ENCODE results near the gene CIC. TPM values are rescaled to one million over a fixed set of nuclear protein-coding genes. Genes with fewer than 3 reads are reported as not detected.
A peak's percentile ranks its signal among the peaks of the same experiment; 100 is the strongest.

The CIC gene
- total and polyA plus RNA-seq, 2 of the 13 experiments (the other 11 are each of a cell fraction or from before 2014, with no cell fraction given), result 5.9 to 8.0 TPM

GRCh38 chr19:42279902-42280814 is 11.1 kb downstream of the CIC start (continued):
- TF ChIP-seq ZNF687 (CRISPR knock-in tag; IDR thresholded peaks at IDR 0.05) (peak; percentile 72), RBM22 (optimal IDR thresholded peaks at IDR 0.05; ENCODE audit: low read length) (no peak), YEATS2 (CRISPR knock-in tag; IDR thresholded peaks at IDR 0.05; ENCODE audit: borderline replicate concordance) (no peak), SOX5 (CRISPR knock-in tag; IDR thresholded peaks at IDR 0.05; ENCODE audit: borderline replicate concordance) (no peak), RXRB (CRISPR knock-in tag; IDR thresholded peaks at IDR 0.05; ENCODE audit: borderline replicate concordance) (no peak), NFKBIZ (CRISPR knock-in tag; IDR thresholded peaks at IDR 0.05) (no peak), GABPB1 (CRISPR knock-in tag; IDR thresholded peaks at IDR 0.05) (peak; percentile 29; the same call in 1 of the 2 replicates), THAP8 (CRISPR knock-in tag; IDR thresholded peaks at IDR 0.05; ENCODE audit: borderline replicate concordance) (no peak), SRF (IDR thresholded peaks at IDR 0.05; ENCODE audit: low read depth, low read length) (no peak), PITX1 (CRISPR knock-in tag; IDR thresholded peaks at IDR 0.05) (0 out of 2 replicates have a peak, but pooled peaks have one; percentile 30), SAFB2 (CRISPR knock-in tag; IDR thresholded peaks at IDR 0.05; ENCODE audit: borderline replicate concordance, low read depth) (peak; percentile 17; the same call in 1 of the 2 replicates), ZNF709 (CRISPR knock-in tag; IDR thresholded peaks at IDR 0.05) (peak; percentile 64; the same call in 1 of the 2 replicates), ZNF558 (CRISPR knock-in tag; IDR thresholded peaks at IDR 0.05; ENCODE audit: borderline replicate concordance) (no peak; the same call in 1 of the 2 replicates), ZNF879 (CRISPR knock-in tag; IDR thresholded peaks at IDR 0.05) (no peak), ZNF329 (CRISPR knock-in tag; IDR thresholded peaks at IDR 0.05; ENCODE audit: low read depth) (no peak; the same call in 1 of the 2 replicates), HBP1 (CRISPR knock-in tag; IDR thresholded peaks at IDR 0.05; ENCODE audit: low read depth) (0 out of 2 replicates have a peak, but pooled peaks have one; percentile 35), ATF6 (CRISPR knock-in tag; conservative IDR thresholded peaks at IDR 0.05) (no peak), ATM (IDR thresholded peaks at IDR 0.05; ENCODE audit: borderline replicate concordance) (no peak), IRF2 (CRISPR knock-in tag; IDR thresholded peaks at IDR 0.05) (no peak), ZSCAN12 (CRISPR knock-in tag; IDR thresholded peaks at IDR 0.05) (0 out of 2 replicates have a peak, but pooled peaks have one; percentile 29), RARA (CRISPR knock-in tag; IDR thresholded peaks at IDR 0.05) (no peak)
